ENCODE results near the gene SHROOM4. TPM values are rescaled to one million over a fixed set of nuclear protein-coding genes. Genes with fewer than 3 reads are reported as not detected.

SHROOM4 gene
- total and polyA plus RNA-seq, 9 of the 15 experiments (the other 6 are each of a cell fraction or from before 2014, with no cell fraction given) = not detected

- H3K4me3 ChIP-seq = no peak overlapping the region
- no peak overlapping the region for H3K27ac ChIP-seq (ENCODE audit: extremely low read depth, low read depth, low read length)
- TF ChIP-seq, protein P1, sequence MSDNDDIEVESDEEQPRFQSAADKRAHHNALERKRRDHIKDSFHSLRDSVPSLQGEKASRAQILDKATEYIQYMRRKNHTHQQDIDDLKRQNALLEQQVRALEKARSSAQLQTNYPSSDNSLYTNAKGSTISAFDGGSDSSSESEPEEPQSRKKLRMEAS (CRISPR knock-in tag; IDR thresholded peaks at IDR 0.05) = no peak
- TF ChIP-seq L3MBTL2 (IDR thresholded peaks at IDR 0.05) = no peak
- no peak for TF ChIP-seq ZNF184 (CRISPR knock-in tag; IDR thresholded peaks at IDR 0.05)
- no peak for TF ChIP-seq CREBBP (IDR thresholded peaks at IDR 0.05; ENCODE audit: low read depth, low read length)
- no peak for TF ChIP-seq TAF7 (tag; IDR thresholded peaks at IDR 0.05)
- TF ChIP-seq NR4A1 (CRISPR knock-in tag; IDR thresholded peaks at IDR 0.05) = no peak
- TF ChIP-seq NR4A1 (tag; IDR thresholded peaks at IDR 0.05) = no peak
- no peak for TF ChIP-seq ZC3H4 (CRISPR knock-in tag; IDR thresholded peaks at IDR 0.05; ENCODE audit: borderline replicate concordance)
- TF ChIP-seq MED1 (CRISPR knock-in tag; IDR thresholded peaks at IDR 0.05; ENCODE audit: borderline replicate concordance) = no peak
- TF ChIP-seq RFX5 (IDR thresholded peaks at IDR 0.05; ENCODE audit: low read depth, low read length) = no peak
- no peak for TF ChIP-seq AFF1 (IDR thresholded peaks at IDR 0.05; ENCODE audit: low read depth in 1 of 2, partially characterized antibody in 2 of 2)
- TF ChIP-seq RBFOX2 (IDR thresholded peaks at IDR 0.05; ENCODE audit: low read depth, low read length) = no peak
- TF ChIP-seq, protein P2, sequence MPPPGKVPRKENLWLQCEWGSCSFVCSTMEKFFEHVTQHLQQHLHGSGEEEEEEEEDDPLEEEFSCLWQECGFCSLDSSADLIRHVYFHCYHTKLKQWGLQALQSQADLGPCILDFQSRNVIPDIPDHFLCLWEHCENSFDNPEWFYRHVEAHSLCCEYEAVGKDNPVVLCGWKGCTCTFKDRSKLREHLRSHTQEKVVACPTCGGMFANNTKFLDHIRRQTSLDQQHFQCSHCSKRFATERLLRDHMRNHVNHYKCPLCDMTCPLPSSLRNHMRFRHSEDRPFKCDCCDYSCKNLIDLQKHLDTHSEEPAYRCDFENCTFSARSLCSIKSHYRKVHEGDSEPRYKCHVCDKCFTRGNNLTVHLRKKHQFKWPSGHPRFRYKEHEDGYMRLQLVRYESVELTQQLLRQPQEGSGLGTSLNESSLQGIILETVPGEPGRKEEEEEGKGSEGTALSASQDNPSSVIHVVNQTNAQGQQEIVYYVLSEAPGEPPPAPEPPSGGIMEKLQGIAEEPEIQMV (tag; conservative IDR thresholded peaks at IDR 0.05; ENCODE audit: low read depth) = no peak
- no peak for TF ChIP-seq NCOA6 (IDR thresholded peaks at IDR 0.05)
- no peak for TF ChIP-seq ZFP91 (CRISPR knock-in tag; IDR thresholded peaks at IDR 0.05)
- intact Hi-C loops (cut with micrococcal nuclease) (no loop called here), in situ Hi-C loops (cut with MboI) (no loop called here)
- no peaks in the 10 kb centered on the region for H3K79me2 ChIP-seq (ENCODE audit: control insufficient read depth, insufficient read depth, low read length)
- no peak overlapping the region for H3K4me2 ChIP-seq (ENCODE audit: insufficient read depth, low read length)
- H4K20me1 ChIP-seq (replicated peaks; ENCODE audit: control insufficient read depth, insufficient read depth, low read length) = no peaks in the 10 kb centered on the region
- no peaks in the 10 kb centered on the region for H3K4me1 ChIP-seq (replicated peaks in 1 of 2; ENCODE audit: control insufficient read depth in 2 of 2, insufficient read depth in 2 of 2, low read length in 2 of 2)
- ChIA-PET POLR2A (no interaction called here), CTCF (ENCODE audit: low intra/inter-chr PET ratio) (no interaction called here)
- no peaks in the 10 kb centered on the region for H3K36me3 ChIP-seq (ENCODE audit: control insufficient read depth, insufficient read depth, low read length)
- no peaks in the 10 kb centered on the region for H3K27me3 ChIP-seq (ENCODE audit: control insufficient read depth in 2 of 2, insufficient read depth in 2 of 2, low read length in 2 of 2)
- no peaks in the 10 kb centered on the region for H3K9me3 ChIP-seq (replicated peaks; ENCODE audit: control insufficient read depth, insufficient read depth, low read depth, low read length)
- FAIRE-seq = no peak
- H3K9ac ChIP-seq (ENCODE audit: insufficient read depth in 1 of 2, low read depth in 2 of 2, low read length in 2 of 2) = no peak overlapping the region
- H2AFZ ChIP-seq (ENCODE audit: low read depth, low read length) = no peak overlapping the region
- no peak for DNase-seq (ENCODE audit: extremely low read depth in 1 of 4, low spot score in 3 of 4)
- BruUV-seq (replicated peaks) = no TSS peak
- H3K9me1 ChIP-seq (ENCODE audit: control insufficient read depth, insufficient read depth, low read length) = no peaks in the 10 kb centered on the region
- ATAC-seq = no peak
Observed at GRCh38 chrX:50644496-50644895, 169.5 kb downstream of the SHROOM4 start.

All from K562 (cell line).